LoVo (cell line): Measurements from ENCODE around the gene SCYGR4.

ENCODE experiments used
- DNase-seq: peaks from one replicate; pipeline ENCODE4 v3.0.0-alpha.2; 2016; ENCODE audit warnings: low spot score

The SCYGR4 gene

DNA sequence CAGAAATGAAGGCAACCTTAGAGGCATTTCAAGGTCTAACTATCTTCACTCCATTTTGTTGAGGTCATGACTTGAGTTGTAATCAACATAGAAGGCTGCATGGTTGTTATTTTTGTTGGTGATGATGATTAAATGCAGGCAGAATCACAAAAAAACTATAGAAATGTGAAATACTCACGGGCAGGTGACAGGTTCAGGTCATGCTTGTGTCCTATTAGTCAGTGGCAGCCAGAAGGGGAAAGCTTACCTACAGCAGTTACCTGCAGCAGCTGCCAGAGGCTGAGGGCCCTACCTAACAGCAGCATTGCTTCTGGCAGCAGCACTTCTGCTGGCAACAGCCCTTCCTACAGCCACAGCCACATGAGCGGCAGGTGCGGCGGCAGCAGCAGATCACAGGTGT is 3.1 kb upstream of the SCYGR4 start:
- DNase-seq = no peak

DNA sequence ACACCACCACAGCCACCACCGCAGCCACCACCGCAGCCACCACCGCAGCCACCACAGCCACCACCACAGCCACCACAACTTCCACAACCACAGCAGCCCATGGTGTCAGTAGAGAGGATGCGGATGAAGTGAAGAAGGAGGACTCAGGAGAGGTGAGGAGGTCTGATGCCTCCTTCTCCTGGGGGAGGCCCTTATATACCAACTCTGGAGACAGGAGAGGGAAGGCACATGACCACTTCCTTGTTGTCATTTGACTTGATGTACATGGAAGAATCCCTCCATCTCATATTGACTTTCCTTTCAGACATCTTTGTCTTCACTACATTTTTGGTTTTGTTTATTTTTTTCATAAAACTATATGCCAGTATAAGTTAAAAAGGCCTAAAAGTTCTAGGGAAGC is 2.6 kb upstream of the SCYGR4 start, which contains the start of gene SCYGR3:
SCYGR3 (minus strand) TSS at position 101 of the 400 bp plus-strand sequence; CDS start at position 101, 0 bp downstream.
- DNase-seq = no peak

DNA sequence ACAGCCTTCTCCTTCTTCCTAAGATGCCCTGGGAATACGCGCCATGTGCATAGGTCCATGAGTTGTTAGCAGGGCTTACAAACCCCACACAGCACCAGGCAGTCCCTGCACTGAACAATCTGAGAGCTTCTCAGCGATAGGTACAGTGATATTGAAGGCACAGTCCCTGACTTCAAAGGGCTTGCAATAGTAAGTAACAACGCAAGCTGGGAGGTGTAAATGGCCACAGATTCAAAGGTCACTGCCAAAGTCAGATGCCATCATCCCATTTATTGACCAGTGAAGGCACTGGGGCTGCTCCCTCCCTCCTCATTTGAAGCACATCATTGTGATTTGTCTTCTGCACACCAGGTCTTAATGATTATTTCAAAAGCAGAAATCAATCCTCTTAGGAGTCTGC is 2.1 kb upstream of the SCYGR4 start:
- no peak for DNase-seq

DNA sequence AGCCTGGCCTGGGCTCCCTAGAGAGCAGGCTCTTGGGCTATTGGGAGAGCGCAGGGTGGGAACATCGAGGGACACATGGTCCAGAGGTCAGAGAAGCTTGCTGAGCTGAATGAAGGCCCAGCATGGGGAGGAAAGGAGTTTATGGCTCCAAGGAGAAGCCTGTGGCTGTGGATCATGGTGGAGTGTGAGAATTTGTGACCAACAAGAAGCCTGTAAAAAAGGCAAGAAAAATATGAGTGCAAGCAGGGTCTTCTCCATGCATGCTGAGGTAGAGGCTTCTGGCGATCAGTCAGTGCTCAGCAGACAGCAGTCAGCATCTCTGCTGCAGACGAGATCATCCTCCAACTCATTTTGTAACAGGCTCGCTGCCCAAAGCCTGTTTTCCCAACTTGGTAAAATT is 1.4 kb upstream of the SCYGR4 start:
- no peak for DNase-seq

DNA sequence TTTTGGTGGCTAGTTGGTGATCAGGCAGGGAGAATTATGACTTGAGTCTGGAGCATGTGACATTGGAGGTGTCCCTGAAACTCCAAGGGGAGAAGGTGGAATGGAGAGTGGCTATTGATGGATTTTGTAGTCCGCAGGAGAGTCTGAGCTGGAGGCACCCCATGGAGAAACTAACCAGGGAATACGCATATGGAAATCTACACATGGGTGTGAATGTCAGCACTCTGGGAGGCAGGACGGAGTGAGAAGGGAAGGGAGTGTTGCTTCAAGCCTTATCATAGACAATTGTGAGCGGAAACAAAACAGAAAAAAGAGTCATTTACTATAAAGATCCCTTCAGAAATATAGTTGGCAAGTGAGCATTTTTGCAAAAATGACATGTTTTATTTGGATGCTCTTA is 667 bp upstream of the SCYGR4 start:
- no peak for DNase-seq

DNA sequence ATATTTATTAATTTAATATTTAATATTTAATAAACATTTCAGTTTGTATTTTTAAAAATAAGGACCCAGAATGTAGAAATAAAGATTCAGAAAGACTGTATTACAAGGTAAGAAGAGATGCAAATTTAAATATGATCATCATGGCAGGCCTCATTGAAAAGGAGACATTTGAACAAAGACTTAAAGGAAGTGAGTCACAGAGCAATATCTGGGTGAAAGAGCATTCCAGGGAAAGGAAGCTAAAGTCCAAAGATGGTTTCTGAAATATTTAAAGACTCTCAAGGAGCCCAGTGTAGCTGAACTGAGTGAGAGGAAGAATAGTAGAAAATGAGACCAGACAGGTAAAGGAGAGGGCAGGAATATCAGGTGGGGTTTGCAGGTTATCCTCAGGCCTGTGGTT is 5.9 kb downstream of the SCYGR4 start:
- DNase-seq = peak; percentile 56

DNA sequence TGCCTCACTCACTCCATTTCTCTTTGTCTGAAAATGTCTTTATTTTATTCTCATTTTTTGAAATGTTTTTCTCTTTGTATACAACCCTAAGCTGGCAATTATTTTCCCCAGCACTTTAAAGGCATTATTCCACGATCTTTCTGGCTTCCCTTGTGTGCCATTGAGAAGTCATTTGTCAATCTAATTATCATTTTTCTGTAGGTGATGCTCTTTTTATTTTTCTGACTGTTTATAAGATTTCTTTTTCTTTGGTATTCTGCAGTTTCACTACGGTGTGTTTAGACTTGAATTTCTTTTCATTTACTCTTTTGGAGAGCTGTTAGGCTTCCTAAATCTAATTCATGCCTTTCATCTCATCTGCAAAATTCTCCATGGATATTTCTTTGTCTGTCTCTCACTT is 8.1 kb downstream of the SCYGR4 start:
- DNase-seq = no peak

DNA sequence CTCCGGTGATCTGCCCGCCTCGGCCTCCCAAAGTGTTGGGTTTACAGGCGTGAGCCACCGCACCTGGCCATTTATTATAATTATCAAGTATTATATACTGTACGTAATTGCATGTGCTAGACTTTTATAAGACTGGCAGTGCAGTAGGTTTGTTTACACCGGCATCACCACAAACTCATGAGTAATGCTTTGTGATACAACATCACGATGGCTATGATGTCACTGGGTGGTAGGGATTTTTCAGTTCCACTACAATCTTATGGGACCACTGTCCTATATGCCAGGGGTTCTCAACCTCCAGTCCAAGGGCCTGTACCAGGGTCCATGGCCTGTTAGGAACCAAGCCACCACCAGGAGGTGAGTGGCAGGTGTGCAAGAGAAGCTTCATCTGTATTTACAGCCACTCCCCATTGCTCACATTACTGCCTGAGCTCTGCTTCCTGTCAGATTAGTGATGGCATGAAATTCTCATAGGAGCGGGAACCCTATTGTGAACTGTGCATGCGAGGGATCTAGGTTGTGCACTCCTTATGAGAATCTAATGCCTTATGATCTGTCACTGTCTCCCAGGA is 9.4 kb downstream of the SCYGR4 start:
- DNase-seq = no peak

DNA sequence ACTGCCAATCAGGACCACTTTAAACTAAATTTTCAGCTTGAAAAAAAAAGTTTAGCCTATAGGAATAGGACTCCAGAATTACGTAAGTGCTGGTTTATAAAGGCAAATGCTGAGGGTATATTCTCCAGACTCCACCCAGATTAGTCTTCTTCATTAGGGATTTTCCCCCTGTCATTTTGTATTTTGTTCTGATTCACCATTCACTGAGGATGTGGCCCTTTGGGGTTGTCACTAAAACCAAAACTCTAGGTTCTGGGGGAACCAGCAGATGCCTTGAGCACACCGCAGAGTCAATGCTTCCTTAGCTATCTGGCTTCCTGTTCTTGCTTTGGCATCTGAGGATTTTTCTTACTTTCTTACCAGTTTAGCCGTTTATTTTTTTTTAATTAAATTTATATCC is 10.5 kb downstream of the SCYGR4 start:
- no peak for DNase-seq

DNA sequence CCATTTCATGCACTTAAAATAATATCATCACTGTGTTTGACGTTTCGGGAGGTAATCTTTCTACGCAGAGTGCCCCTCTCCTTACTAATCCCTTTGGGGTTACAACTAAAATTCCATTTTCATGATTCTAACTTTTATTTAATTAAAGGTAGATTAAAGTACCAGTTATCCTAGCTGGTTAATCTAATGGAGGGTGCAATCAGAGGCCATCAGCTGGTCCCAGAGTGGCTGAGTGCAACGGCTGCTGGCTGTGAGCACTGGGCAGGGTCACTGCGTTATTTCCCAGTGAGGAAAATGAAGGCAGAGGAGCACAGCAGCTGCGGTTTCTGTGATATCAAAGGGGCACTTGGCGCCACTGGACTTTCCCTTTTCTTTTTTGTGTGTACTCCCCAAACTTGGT is 12.1 kb downstream of the SCYGR4 start:
- no peak for DNase-seq

DNA sequence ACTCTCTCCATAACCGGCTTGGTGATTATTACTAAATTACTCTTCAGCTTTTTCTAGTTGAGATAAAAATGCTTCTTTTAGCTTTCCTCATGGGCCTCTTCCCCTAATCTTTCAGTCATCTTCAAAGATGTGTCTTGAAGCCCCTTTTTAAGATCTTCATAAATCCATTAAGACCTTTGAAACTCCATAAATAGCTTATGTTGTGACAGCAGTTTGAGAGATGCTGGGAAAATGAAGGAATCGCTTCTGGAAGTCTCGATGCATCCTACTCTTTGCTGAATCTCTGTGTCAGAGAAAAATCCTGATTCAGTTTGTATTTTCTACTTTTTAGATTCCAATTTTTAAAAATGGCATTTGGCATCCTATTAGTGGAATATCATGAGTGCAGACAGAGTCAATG is 13.0 kb downstream of the SCYGR4 start:
- no peak for DNase-seq

DNA sequence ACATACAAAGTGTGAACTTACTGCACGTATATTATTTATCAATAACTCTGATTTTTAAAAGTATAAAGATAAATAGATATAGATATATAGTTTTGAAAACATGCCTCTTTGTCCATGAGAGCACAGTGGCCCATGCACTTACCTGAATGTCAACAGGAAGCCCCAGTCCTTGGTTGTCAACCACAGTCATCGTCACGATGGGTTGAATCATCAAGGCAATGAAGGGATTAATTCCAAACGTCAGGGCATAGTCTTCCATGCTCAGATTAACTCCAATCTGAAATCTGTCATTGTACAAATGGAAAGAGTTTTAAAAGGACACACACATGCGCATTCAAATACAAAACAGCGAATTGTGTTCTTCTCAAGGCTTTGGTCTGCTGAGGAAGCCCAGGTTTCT is 15.5 kb downstream of the SCYGR4 start:
- DNase-seq = no peak

DNA sequence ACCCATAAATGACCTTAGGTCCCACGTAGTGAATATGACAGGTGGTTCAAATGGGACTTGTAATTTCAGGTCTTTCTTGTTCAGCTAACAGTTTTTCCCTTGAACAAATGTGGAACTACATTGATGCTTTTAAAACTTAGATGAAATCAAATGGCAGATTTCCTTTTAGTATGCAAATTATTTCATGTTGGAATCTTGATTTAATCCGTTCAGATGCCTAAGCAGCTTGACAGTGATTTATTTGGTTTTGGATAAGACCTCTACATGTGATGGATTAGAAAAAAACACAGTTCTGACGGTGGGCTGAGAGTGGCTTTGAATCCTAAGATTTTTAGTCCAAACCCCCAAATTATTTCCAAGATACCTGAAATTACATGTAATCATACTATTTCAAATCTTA is 16.9 kb downstream of the SCYGR4 start:
- DNase-seq = no peak

DNA sequence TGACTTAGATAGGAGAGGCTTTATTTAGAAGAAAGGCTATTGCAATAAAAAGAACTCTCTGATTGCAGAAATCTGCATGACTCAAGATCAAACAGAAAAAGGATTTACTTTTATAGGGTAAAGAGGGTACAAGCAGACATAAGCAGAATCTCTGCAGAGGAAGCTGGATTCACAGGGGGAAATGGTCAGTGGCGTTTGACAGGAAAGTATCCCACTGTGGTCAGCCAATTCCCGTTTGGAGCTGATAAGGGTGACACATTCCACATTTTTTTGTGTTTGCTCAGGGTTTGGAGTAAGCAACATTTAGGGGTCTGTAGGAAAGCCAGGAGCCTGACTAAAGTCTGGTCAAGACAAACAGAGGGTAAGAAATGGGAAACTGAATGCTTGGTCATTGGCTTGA is 25.4 kb downstream of the SCYGR4 start:
- DNase-seq = no peak

DNA sequence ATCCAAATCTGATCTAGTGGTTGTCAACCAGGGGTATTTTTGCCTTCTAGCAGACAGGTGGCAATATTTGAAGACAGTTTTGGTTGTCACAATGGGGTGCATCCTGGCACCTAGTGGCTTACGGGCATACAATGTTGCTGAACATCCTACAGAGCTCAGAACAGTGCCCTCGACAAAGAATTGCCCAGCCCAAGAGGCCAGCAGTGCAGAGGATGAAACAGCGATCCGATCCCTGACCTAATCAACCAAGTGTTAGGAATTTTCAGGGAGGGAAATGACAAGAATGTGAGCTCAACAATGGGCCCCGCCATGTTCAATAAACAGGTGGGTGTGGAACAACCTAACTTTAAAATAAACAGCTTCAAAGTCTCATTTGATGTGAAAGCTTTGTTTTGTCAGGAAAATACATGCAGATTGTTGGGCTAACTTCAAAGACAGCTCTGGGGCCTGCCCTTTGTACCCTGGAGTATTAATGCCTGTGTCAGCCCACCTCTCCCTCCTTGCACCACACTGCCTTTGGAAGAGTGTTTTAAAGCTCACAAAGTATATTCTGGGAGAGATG is 26.8 kb downstream of the SCYGR4 start:
- peak; percentile 18 for DNase-seq

DNA sequence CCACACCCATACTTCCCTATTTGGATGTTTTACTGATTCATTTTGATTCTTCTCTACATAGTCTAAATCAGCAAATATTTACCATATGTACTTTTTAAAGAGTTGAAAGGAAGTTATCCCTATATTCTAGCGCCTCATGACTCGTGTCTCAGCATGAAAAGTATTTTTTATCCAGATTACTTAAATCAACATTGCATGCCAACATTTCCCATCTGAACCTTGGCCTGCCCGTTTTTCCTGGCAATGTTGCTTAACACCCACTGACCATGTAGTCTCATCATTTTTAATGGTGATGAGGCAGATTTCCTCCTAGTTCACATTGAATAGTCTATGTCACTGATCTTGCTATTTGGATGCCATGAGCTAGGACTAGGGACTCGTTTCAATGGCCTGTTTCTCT is 36.1 kb downstream of the SCYGR4 start:
- DNase-seq = no peak

DNA sequence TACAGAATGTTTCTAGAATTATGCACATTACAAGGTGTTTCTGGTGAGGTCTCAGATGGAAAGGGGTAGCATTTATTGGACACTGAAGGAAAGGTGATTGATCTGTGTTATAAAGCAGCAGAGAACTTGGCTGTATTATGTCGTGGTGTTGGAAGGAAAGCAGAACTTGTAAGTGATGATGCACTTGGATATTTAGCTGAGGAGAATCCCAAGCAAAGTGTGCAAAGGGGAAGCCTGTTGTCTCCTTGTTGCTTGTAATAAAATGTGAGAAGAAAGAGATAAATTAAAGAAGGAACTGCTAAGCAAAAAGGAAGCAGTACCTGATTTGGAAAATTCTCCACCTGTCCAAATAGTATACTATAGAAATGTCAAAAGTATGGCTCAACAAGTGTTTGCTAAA is 37.1 kb downstream of the SCYGR4 start:
- DNase-seq = no peak

DNA sequence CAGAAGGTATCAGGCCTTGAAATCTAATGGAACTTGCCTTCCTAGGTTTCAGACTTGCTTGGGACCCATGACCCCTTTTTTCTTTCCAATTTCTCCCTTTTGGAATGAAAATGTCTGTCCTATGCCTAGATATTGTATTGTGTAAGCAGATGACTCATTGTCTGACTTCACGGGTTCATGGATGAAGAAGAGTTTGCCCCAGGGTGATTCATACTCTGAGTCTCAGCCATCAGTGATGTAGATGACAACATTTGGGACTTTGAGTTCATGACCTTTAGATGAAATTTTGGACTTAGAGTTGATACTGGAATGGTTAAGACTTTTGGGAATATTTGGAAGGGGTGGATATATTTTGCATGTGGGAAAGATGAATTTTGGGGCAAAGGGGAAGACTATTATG is 38.2 kb downstream of the SCYGR4 start:
- DNase-seq = peak; percentile 19

DNA sequence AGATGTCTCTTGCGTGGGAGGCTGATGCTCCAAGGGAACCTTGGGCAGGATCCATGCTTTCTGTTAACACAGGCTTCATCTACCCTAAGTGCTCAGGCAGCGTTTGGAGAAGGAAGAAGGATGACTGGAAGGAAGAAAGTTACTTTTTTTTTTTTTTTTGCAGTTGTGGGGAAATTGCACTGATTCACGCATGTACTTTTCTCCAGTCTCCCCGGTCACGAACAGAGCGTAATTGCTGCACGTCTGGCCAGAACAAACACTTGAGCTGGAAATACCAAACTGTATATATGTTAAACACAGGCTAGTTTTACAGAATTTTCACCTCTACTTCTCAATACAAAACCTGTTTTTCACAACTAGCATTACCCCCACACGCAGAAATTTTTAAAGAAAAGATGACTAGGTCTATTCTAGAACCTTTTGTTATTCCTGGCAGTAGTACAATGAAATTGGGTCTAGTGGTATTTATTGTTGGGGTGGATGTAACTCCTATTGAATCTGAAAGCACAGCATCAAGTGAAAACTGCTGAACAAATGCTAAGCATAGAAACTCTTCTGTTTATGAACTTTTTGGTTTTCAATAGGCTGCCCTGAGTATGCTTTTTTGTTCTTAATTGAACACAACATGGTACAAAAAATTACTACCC is 40.0 kb downstream of the SCYGR4 start:
- no peak for DNase-seq

DNA sequence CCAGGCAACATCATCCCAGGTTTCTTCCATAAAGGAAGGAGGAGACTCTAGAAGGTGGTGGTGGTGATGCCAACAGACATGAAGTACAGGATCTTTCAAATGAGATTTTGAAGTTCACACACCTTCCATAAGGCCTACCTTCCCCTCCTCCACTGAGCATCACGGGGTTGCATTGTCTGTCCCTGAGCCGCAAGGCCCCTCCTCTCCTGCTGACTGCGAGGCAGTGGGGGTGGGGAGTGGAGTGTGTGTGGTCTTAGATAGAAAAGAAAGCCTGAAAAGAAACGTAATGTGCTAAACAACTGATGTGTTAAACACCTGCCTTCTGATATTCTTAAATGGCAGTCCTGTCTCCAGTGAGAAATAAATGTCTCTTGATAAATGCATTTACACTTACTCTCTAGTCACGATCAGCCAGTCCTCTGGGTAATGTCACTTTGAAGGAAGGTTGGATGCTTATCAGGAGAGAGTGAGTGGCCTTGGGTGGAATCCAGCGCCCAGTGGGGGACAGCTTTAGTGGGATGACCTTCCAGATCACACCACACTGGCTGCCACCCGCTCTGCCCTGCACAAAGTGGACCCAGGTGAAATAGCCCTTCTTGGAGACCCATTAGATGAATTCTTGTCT is 43.8 kb downstream of the SCYGR4 start:
- DNase-seq = no peak

DNA sequence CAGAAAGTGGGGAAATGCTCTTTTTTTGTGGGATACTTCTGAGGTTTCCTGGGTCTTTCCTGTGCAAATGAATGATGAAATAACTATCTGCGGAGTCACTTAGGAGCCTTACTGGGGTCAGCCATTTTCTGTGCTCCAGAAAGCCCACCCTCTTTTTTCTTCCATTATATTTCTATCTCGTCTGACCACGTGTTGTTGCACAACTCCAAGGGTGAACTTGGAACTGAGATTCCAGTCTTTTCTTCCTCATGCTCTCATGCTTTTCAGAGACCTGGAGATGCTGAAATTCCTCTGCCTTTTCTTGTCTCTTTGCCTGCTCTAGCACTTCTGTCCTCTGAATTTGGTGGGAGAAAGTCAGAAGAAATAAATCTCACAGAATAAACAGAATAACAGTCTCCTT is 44.5 kb downstream of the SCYGR4 start:
- DNase-seq = no peak

DNA sequence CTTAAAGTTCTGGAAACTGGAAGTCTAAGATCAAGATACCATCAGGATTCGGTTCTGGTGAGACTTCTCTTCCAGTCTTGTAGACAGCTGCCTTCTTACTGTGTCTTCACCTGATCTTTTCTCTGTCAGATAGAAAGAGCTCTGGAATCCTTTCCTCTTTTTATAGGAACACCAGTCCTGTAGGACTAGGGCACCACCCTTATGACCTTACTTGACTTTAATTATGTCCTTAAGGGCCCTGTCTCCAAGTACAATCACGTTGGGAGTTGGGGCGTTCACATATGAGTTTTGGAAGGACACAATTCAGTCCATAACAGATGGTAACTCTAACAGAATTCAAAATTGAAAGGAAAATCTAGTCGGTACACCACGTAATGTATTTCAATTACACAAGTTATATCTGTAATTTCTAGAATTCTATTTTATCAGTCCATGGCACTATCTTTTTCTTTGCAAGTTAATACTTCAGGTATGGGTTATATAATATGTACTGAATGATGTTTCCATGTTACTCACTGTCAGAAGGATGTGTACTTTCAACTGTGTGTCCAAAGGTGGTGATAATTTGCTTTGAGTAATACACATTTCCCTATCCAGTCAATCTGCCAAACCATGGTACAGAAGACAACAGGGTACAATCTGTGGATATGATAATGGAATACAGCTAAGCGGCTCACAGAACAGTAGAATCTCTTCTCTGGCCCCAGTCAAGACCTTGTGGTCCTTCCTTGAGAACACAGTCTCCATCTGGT is 48.1 kb downstream of the SCYGR4 start:
- DNase-seq = no peak
